ENCODE data around the gene CPEB1. TPM values are rescaled to one million over a fixed set of nuclear protein-coding genes. Genes with fewer than 3 reads are reported as not detected.
"Not testable (repeated sequence)": the region's sequence is repeated elsewhere in the genome, so short reads cannot be mapped to it uniquely, and the experiment has no call there.

The CPEB1 gene
- total RNA-seq, 4 donors from 2014 or later, result 0.13 to 4.0 (median 1.4) TPM

DNA sequence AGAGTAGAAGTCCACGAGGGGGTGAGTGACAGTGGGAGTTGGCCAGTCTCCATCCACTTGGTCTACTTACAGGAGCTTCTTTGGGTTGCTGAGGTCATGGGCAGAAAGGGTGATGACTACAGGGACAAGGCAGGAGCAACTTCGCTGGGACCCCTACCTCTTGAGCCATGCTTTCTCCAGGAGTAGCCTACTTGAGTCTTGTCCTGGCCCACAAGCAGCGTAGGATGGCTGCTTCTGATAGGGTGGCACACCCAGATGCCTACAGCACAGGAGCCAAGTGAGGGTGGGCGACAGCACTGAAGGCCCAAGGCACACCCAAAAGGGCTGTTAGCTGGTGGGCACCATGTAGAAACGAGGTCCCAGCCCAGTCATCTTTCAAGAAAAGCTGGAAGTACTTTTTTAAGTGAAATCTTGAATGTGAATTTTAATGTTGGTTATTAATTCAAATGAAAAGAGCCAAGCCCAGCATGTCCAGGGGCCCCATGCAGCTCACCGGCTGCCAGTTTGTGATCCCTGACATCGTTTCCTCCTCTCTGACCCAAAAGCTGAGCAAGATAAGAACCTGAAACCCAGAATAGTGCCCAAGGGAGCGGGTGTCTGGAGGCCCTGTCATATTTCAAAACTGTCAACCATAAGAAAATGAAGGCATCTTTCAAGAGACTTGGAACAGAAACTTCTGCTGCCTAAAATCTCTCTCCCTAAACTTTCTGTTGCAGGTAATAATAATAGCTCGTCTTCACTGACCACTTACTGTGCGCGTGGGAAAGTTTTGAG lies 2.2 kb upstream of the CPEB1 start:
- Histone ChIP-seq H3K9me3 (no peaks in the 10 kb centered on the region), H3K36me3 (no peaks in the 10 kb centered on the region), H3K4me3 (no peak overlapping the region), H3K27ac (no peak overlapping the region), H3K27me3 (peaks cover 0 to 57% (median 16%) of the 10 kb centered on the region in 4 donors), H3K4me1 (peaks cover 12 to 31% (median 15%) of the 10 kb centered on the region in 3 donors)
- intact Hi-C loops (cut with DNase I), result no loop called here
- TF ChIP-seq POLR2A (IDR thresholded peaks at IDR 0.05), result no peak
- TF ChIP-seq, protein P1, sequence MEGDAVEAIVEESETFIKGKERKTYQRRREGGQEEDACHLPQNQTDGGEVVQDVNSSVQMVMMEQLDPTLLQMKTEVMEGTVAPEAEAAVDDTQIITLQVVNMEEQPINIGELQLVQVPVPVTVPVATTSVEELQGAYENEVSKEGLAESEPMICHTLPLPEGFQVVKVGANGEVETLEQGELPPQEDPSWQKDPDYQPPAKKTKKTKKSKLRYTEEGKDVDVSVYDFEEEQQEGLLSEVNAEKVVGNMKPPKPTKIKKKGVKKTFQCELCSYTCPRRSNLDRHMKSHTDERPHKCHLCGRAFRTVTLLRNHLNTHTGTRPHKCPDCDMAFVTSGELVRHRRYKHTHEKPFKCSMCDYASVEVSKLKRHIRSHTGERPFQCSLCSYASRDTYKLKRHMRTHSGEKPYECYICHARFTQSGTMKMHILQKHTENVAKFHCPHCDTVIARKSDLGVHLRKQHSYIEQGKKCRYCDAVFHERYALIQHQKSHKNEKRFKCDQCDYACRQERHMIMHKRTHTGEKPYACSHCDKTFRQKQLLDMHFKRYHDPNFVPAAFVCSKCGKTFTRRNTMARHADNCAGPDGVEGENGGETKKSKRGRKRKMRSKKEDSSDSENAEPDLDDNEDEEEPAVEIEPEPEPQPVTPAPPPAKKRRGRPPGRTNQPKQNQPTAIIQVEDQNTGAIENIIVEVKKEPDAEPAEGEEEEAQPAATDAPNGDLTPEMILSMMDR (IDR thresholded peaks at IDR 0.05), result no peak
- no peak for DNase-seq
- 77% methylated on average over 8 of the region's 11 CpGs for WGBS, 2 donors

DNA sequence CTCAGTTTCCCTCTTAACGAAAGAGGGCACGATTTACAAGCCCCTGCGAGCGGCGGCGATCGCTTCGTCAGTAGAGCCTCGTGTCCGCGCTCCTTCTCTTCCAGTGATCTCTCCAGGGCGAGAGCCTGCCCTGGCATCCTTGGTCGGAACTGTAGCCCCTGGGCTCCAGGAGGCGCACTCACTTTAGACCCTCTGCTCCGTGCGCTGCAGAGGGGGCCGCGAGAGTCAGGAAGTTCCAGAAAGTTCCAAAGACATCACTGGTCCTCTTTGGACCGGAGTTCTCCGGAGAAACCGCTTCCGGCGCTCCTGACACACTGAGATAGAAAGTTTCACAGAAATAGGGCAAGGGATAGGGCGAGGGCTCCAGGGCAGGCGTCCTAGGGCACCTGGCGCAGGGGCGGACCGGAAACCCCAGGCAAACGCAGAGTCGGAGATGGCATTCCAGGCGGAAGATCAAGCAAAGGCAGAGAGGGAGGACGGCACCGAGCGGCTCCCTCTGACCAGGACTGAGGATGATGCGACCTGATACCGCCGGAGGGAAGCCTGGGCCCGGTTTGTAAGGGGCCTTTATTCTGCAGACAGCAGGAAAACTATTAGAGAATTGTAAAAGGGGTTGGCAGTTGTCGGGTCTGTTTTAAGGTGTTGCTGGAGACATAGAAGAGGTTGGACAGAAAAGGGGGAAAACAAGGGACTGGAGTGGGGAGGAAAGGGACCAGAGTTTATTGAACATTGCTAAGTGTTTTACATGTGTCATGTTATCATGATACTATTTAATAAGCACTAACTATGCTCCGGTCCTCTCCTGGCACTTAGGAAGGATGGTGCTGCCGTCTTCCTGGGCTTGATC lies 1.3 kb upstream of the CPEB1 start:
- intact Hi-C loops (cut with DNase I), result no loop called here
- H3K4me1 ChIP-seq, result peaks cover 12 to 31% (median 15%) of the 10 kb centered on the region in 3 donors
- 22 to 55% methylated on average over 13 to 21 of the region's 41 CpGs for WGBS, 2 donors
- DNase-seq, result no peak
- TF ChIP-seq POLR2A (IDR thresholded peaks at IDR 0.05), result no peak
- TF ChIP-seq, protein P1 (IDR thresholded peaks at IDR 0.05), result no peak
- H3K27me3 ChIP-seq, result peaks cover 0 to 65% (median 16%) of the 10 kb centered on the region in 4 donors
- peak overlapping the region in 3 of 4 donors; percentile 2 to 57 (median 47) for H3K27ac ChIP-seq
- H3K9me3 ChIP-seq, result no peaks in the 10 kb centered on the region
- H3K4me3 ChIP-seq, result peak overlapping the region; percentile 32 to 68 (median 48)
- H3K36me3 ChIP-seq, result no peaks in the 10 kb centered on the region

DNA sequence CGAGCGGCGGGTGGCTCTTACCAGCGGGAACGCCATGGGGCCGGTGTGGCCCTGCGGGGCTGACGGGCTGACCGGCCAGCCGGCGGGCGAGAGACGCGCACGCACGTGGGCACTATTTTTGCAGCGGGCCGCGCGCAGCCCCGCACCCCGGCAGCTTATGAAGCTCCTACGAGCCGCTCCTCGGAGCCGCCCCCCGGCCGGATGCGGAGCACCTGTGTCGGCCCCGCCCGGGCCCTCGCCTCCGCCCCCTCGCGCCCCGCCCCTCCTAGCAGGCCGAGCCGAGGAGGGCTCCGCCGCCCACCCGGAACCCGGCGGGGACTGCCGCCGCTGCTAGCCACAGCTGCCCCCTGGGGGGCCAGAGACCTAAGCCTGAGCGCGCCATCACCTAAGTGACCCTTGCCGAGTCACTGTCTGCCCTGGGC lies 683 bp upstream of the CPEB1 start:
- Histone ChIP-seq H3K27ac (peak overlapping the region in 3 of 4 donors; percentile 2 to 57 (median 47)), H3K4me3 (peak overlapping the region; percentile 32 to 68 (median 48)), H3K9me3 (no peaks in the 10 kb centered on the region), H3K4me1 (peaks cover 12 to 31% (median 15%) of the 10 kb centered on the region in 3 donors), H3K27me3 (peaks cover 0 to 71% (median 16%) of the 10 kb centered on the region in 4 donors), H3K36me3 (no peaks in the 10 kb centered on the region)
- intact Hi-C loops (cut with DNase I), result no loop called here
- DNase-seq, result no peak
- WGBS, 2 donors, result no CpG with 5 or more reads among the region's 49 CpGs
- TF ChIP-seq POLR2A (IDR thresholded peaks at IDR 0.05), result no peak
- TF ChIP-seq, protein P1 (IDR thresholded peaks at IDR 0.05), result no peak

DNA sequence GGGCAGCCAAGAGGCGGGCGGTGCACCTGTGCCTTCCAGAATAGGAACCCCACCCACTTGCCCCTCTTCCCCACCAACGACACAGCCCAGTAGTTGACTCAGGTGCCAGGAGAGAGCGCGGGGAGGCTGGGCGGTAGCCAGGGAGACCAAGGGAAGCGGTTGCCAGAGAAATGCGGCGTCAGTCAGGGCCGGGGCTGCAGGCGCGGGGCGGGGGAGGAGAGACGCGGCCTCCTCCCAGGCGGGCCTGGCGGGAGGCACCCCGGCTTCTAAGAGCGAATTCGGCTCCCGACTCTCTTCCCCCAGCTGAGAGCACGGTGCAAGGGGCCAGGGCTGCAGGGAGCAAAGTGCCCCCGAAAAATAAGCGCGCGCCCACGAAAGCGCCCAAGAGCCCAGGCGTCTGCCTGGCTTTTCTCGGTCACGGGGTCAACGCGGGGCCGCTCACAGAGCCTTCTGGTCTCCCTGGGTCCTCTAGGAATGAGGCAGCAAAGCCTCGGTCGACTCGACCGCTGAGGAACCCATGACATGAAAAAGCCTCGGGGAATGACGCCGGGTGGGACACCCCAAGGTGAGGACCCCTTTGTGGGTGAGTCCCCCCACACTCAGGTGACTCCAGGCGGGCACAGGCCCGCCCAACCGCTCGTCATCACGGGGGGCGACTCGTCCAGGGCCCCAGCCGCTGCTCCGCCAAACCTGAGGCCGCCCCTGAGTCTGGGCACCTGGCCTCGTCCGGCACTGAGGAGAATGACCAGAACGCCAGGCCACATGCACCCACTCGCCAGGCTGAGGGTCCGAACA lies 716 bp downstream of the CPEB1 start:
- Histone ChIP-seq H3K36me3 (no peaks in the 10 kb centered on the region), H3K27me3 (peaks cover 0 to 82% (median 16%) of the 10 kb centered on the region in 4 donors), H3K4me3 (peak overlapping the region; percentile 32 to 68 (median 48)), H3K9me3 (no peaks in the 10 kb centered on the region), H3K4me1 (peaks cover 12 to 31% (median 15%) of the 10 kb centered on the region in 3 donors), H3K27ac (no peak overlapping the region)
- no peak for DNase-seq
- TF ChIP-seq POLR2A (IDR thresholded peaks at IDR 0.05), result no peak
- TF ChIP-seq, protein P1 (IDR thresholded peaks at IDR 0.05), result no peak
- 11 to 27% methylated on average over 7 to 14 of the region's 56 CpGs for WGBS, 2 donors
- intact Hi-C loops (cut with DNase I), result no loop called here

DNA sequence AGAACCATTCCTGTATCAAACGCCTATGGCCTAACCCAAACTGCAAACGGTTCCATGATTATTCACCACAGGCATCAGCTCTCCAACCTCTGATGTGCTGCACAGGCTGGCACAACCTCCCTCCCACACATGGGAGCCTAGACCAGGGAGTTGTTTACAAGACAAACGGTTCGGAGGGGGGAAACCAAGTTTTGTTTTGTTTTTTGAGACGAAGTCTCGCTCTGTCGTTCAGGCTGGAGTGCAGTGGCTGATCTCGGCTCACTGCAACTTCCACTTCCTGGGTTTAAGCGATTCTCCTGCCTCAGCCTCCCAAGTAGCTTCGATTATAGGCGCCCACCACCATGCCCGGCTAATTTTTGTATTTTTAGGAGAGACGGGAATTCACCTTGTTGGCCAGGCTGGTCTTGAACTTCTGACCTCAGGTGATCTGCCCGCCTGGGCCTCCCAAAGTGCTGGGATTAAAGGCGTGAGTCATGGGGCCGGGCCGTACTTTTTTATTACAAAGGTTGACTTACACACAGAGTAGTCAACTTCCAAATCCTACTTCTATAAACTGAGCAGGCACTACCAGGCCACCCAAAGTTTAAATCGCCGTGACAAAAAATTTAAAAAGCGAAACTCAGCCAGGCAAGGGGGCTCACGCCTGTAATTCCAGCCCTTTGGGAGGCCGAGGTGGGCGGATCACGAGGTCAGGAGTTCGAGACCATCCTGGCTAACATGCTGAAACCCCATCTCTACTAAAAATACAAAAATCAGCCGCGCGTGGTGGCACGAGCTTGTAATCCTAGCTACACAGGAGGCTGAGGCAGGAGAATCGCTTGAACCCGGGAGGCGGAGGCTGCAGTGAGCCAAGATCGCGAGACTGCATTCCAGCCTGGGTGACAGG lies 2.0 kb downstream of the CPEB1 start:
- 76 to 84% methylated on average over 32 to 34 of the region's 34 CpGs for WGBS, 2 donors
- H3K4me3 ChIP-seq; H3K9me3 ChIP-seq; H3K27ac ChIP-seq; intact Hi-C loops (cut with DNase I); H3K36me3 ChIP-seq; DNase-seq: not testable (repeated sequence)
- peaks cover 0 to 90% (median 16%) of the 10 kb centered on the region in 4 donors for H3K27me3 ChIP-seq
- H3K4me1 ChIP-seq, result peaks cover 12 to 31% (median 15%) of the 10 kb centered on the region in 3 donors

Data from esophagus squamous epithelium (tissue), 5 donors.